ENCODE measurements around the gene RAPGEF1. TPM values are rescaled to one million over a fixed set of nuclear protein-coding genes. Genes with fewer than 3 reads are reported as not detected.

The RAPGEF1 gene
- polyA plus RNA-seq, 2 of the 4 experiments (the other 2 are of a cell fraction), result 21.6 to 27.7 TPM

DNA sequence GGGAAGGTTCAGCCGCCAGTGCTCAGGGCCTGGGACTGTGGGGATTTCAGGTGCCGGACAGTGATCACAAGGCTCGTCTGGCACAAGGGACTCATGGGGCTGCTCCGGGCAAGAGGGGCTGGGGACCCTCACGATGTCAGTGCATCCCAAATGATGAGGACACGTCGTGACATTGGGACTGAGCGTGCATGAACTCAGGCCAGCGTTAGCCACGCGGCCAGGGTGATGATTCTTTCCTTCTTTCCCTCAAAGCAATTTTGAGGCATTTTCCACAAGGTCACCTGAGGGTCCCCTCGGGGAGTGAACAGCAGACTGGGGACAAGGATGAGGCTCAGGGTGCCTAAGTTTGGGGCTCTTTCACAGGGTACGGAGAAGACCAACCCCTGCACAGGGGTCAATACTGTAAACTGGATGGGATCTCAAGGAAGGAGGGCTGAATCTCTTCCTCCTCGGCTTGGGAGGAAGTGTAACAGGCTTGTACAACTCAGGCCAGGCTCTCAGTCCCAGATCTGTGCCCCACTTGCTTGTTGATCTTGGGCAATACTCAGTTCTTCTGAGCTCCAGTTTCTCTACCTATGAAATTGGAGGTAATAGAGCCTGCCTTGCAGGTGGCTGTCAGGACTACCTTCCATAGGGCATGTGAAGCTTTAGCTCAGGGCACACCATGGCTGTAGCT lies 116.1 kb downstream of the RAPGEF1 start (continued):
- TF ChIP-seq FOSL2 (IDR thresholded peaks at IDR 0.05) (no peak), FOSL2 (CRISPR knock-in tag; IDR thresholded peaks at IDR 0.05) (no peak), RAD21 (conservative IDR thresholded peaks at IDR 0.05 in 1 of 2, IDR thresholded peaks at IDR 0.05 in 1 of 2) (no peak), CBX8 (IDR thresholded peaks at IDR 0.05) (no peak)

DNA sequence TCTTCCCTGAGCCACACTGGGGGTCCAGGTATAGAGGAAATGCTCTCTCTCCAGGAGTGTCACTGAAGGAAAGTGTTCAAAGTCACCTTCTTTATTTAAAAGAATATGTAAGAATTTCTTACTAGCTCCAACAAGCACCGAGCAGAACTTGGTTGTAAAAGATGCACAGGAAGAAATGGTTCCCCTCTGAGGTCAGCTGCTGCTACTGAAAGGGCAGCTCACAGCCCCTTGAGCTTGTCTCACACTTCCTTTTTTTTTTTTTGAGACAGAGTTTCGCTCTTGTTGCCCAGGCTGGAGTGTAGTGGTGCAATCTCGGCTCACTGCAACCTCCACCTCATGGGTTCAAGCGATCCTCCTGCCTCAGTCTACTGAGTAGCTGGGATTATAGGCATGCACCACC lies 117.4 kb downstream of the RAPGEF1 start:
- FAIRE-seq (no peak), ATAC-seq (no peak), DNase-seq (ENCODE audit: low read depth in 1 of 2, low spot score in 1 of 2) (no peak)
- Histone ChIP-seq H3K4me3 (no peak overlapping the region), H3K4me2 (no peak overlapping the region), H3K9me3 (no peaks in the 10 kb centered on the region), H3K27ac (no peak overlapping the region), H3K4me1 (no peaks in the 10 kb centered on the region)
- POLR2A ChIA-PET, result no interaction called here
- TF ChIP-seq, protein P1, sequence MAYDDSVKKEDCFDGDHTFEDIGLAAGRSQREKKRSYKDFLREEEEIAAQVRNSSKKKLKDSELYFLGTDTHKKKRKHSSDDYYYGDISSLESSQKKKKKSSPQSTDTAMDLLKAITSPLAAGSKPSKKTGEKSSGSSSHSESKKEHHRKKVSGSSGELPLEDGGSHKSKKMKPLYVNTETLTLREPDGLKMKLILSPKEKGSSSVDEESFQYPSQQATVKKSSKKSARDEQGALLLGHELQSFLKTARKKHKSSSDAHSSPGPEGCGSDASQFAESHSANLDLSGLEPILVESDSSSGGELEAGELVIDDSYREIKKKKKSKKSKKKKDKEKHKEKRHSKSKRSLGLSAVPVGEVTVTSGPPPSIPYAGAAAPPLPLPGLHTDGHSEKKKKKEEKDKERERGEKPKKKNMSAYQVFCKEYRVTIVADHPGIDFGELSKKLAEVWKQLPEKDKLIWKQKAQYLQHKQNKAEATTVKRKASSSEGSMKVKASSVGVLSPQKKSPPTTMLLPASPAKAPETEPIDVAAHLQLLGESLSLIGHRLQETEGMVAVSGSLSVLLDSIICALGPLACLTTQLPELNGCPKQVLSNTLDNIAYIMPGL (CRISPR knock-in tag; IDR thresholded peaks at IDR 0.05; ENCODE audit: borderline replicate concordance), result no peak
- TF ChIP-seq FOSB (CRISPR knock-in tag; IDR thresholded peaks at IDR 0.05), result no peak
- no peak for TF ChIP-seq KDM1A (IDR thresholded peaks at IDR 0.05; ENCODE audit: low read depth)
- TF ChIP-seq HOXA7 (CRISPR knock-in tag; IDR thresholded peaks at IDR 0.05), result no peak
- TF ChIP-seq PHF8 (IDR thresholded peaks at IDR 0.05; ENCODE audit: borderline replicate concordance, low read depth), result no peak
- no peak for TF ChIP-seq POLR2AphosphoS2 (conservative IDR thresholded peaks at IDR 0.05; ENCODE audit: low read length)
- 91% methylated on average over 4 of the region's 4 CpGs for WGBS (ENCODE audit: missing lambda C conversion rate)
- CTCF ChIA-PET, result interaction anchor here (0.6 to 4.3 kb wide), 8 partner anchors 12 to 439 kb away, joined by 3 to 22 read pairs (median 4); no protein-coding TSS in a partner anchor

DNA sequence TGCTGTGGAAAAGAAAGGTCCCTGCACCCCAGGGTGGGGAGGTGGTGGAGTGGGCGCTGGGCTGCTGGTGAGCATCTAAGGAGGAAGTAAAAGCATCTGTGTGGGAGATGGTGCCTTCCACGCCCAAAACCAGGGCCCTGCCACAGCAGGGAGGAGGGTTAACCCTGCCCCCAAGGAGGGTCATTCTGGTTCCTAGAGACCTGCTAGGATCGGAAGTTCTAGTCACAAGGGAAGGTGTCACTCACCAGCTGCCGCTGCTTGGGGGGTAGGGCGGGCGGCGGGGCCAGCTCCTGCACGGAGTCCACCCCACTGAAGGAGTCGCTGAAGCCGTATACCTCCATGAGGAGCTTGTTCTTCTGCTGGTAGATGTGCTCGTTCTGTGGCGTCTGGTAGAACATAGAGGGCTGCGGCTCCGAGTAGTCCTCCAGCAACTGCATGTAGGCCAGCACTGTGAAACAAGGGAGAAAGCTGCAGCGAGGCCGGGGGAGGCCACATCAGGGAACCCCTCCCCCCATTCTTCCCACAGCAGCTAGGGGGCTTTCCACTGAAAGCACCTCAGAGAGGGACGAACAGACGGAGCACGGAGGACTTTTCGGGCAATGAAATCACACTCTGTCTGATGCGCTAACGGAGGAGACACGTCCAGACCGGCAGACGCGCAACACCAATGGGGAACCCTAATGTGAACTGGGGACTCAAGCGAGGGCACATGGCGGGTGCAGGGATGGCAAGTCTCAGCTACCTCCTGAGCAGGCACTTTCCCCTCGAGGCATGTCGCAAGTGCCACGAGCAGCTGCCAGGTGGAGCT lies 118.1 kb downstream of the RAPGEF1 start:
- 89% methylated on average over 30 of the region's 31 CpGs for WGBS (ENCODE audit: missing lambda C conversion rate)
- TF ChIP-seq PHF8 (IDR thresholded peaks at IDR 0.05; ENCODE audit: borderline replicate concordance, low read depth) (no peak), CEBPB (IDR thresholded peaks at IDR 0.05) (no peak), MAFK (IDR thresholded peaks at IDR 0.05; ENCODE audit: partially characterized antibody) (no peak), HOXB5 (CRISPR knock-in tag; IDR thresholded peaks at IDR 0.05) (no peak), EP300 (IDR thresholded peaks at IDR 0.05) (no peak), JUNB (IDR thresholded peaks at IDR 0.05) (no peak), JUN (IDR thresholded peaks at IDR 0.05) (no peak), CHD4 (IDR thresholded peaks at IDR 0.05; ENCODE audit: borderline replicate concordance) (no peak), TFCP2L1 (CRISPR knock-in tag; IDR thresholded peaks at IDR 0.05) (no peak), ZFP36 (IDR thresholded peaks at IDR 0.05; ENCODE audit: borderline replicate concordance, partially characterized antibody) (no peak), ZC3H11A (IDR thresholded peaks at IDR 0.05) (no peak), EHMT2 (IDR thresholded peaks at IDR 0.05; ENCODE audit: low read depth) (no peak), RARB (CRISPR knock-in tag; IDR thresholded peaks at IDR 0.05) (no peak)
- TF ChIP-seq, protein P2, sequence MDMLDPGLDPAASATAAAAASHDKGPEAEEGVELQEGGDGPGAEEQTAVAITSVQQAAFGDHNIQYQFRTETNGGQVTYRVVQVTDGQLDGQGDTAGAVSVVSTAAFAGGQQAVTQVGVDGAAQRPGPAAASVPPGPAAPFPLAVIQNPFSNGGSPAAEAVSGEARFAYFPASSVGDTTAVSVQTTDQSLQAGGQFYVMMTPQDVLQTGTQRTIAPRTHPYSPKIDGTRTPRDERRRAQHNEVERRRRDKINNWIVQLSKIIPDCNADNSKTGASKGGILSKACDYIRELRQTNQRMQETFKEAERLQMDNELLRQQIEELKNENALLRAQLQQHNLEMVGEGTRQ (IDR thresholded peaks at IDR 0.05), result no peak
- TF ChIP-seq, protein P3, sequence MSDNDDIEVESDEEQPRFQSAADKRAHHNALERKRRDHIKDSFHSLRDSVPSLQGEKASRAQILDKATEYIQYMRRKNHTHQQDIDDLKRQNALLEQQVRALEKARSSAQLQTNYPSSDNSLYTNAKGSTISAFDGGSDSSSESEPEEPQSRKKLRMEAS (IDR thresholded peaks at IDR 0.05), result no peak
- TF ChIP-seq, protein P4, sequence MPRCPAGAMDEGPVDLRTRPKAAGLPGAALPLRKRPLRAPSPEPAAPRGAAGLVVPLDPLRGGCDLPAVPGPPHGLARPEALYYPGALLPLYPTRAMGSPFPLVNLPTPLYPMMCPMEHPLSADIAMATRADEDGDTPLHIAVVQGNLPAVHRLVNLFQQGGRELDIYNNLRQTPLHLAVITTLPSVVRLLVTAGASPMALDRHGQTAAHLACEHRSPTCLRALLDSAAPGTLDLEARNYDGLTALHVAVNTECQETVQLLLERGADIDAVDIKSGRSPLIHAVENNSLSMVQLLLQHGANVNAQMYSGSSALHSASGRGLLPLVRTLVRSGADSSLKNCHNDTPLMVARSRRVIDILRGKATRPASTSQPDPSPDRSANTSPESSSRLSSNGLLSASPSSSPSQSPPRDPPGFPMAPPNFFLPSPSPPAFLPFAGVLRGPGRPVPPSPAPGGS (IDR thresholded peaks at IDR 0.05), result no peak
- FAIRE-seq (no peak), ATAC-seq (no peak), DNase-seq (ENCODE audit: low read depth in 1 of 2, low spot score in 1 of 2) (no peak)
- Histone ChIP-seq H3K4me3 (no peak overlapping the region), H3K9me3 (no peaks in the 10 kb centered on the region), H3K4me2 (no peak overlapping the region), H3K27ac (no peak overlapping the region), H3K4me1 (no peaks in the 10 kb centered on the region)
- POLR2A ChIA-PET, result no interaction called here
- CTCF ChIA-PET, result interaction anchor here (0.6 to 4.3 kb wide), 8 partner anchors 11 to 440 kb away, joined by 3 to 22 read pairs (median 4); no protein-coding TSS in a partner anchor
